SK-N-SH (cell line): Measurements from ENCODE around the gene SMYD3. TPM values are rescaled to one million over a fixed set of nuclear protein-coding genes. Genes with fewer than 3 reads are reported as not detected.

Experiments used
- CTCF ChIA-PET: fragments of 300-600, 350-600 bp; formaldehyde crosslinking; extraction: SDS; loops from one replicate; lab custom pipeline; 2021; lab: Yijun Ruan, JAX
- POLR2A ChIA-PET: fragments of 350-600 bp; sonication (Branson Sonifier 250); formaldehyde crosslinking; extraction: SDS; loops from one replicate; lab custom pipeline; 2020; ENCODE audit warnings: antibody characterized with exemption, inconsistent platforms; lab: Yijun Ruan, JAX
- DNase-seq: peaks from one replicate; pipeline ENCODE4 v3.0.0; 2012
- H2AFZ ChIP-seq: fragments of 200-600 bp; sonication (generic); 2 replicates; pipeline ENCODE4 v1.8.1; 2016; ENCODE audit warnings: antibody characterized with exemption, mild to moderate bottlenecking, low read depth
- H3F3A ChIP-seq: fragments of 200-600 bp; sonication (generic); replicated peaks from 2 replicates; pipeline ENCODE3; 2016; ENCODE audit warnings: antibody characterized with exemption, mild to moderate bottlenecking; ENCODE audit not compliant: insufficient read depth
- H3K27ac ChIP-seq, 2 experiments: fragments of 200-500 bp in 1 of 2; fragments of 200-600 bp in 1 of 2; sonication (Bioruptor generic) in 1 of 2; sonication (generic), shearing (Covaris generic) in 1 of 2; 2 replicates each; pipeline versions ENCODE4 v1.5.1 to v1.6.1; 2014 to 2016; ENCODE audit warnings: low read depth in 2 of 2, inconsistent platforms in 1 of 2, low read length in 1 of 2, mild to moderate bottlenecking in 1 of 2, mixed read lengths in 1 of 2
- H3K27me3 ChIP-seq: fragments of 200-600 bp; sonication (generic), shearing (Covaris generic); 2 replicates; pipeline ENCODE4 v1.6.1; 2016; ENCODE audit warnings: mixed run types; ENCODE audit not compliant: insufficient read depth
- H3K36me3 ChIP-seq, 2 experiments: fragments of 200-500 bp in 1 of 2; fragments of 200-600 bp in 1 of 2; sonication (Bioruptor generic) in 1 of 2; sonication (generic) in 1 of 2; replicated peaks in 1 of 2; 2 replicates each; pipeline versions ENCODE3 to v1.5.1; 2014 to 2016; ENCODE audit warnings: low read length in 1 of 2, mild to moderate bottlenecking in 1 of 2; ENCODE audit not compliant: insufficient read depth in 2 of 2, control insufficient read depth in 1 of 2
- H3K4me1 ChIP-seq, 2 experiments: fragments of 200-500 bp in 1 of 2; fragments of 200-600 bp in 1 of 2; sonication (Bioruptor generic) in 1 of 2; sonication (generic), shearing (Covaris generic) in 1 of 2; 2 replicates each; pipeline versions ENCODE4 v1.5.1 to v1.6.1; 2014 to 2016; ENCODE audit warnings: low read depth in 1 of 2, low read length in 1 of 2, mixed run types in 1 of 2; ENCODE audit not compliant: insufficient read depth in 2 of 2, control insufficient read depth in 1 of 2
- H3K4me2 ChIP-seq: fragments of 200-600 bp; sonication (generic), shearing (Covaris generic); 2 replicates; pipeline ENCODE4 v1.6.1; 2017; ENCODE audit warnings: mixed run types
- H3K4me3 ChIP-seq, 2 experiments: fragments of 200-500 bp in 1 of 2; fragments of 200-600 bp in 1 of 2; sonication (Bioruptor generic) in 1 of 2; sonication (generic), shearing (Covaris generic) in 1 of 2; 2 replicates each; pipeline versions ENCODE4 v1.5.1 to v1.8.1; 2014 to 2016; ENCODE audit warnings: low read depth in 2 of 2, inconsistent platforms in 1 of 2, low read length in 1 of 2, mild to moderate bottlenecking in 1 of 2, mixed read lengths in 1 of 2, moderate library complexity in 1 of 2
- H3K79me2 ChIP-seq: fragments of 200-600 bp; sonication (generic); 2 replicates; pipeline ENCODE4 v1.8.1; 2017; ENCODE audit warnings: mild to moderate bottlenecking; ENCODE audit not compliant: insufficient read depth
- H3K9ac ChIP-seq: fragments of 200-600 bp; sonication (generic); 2 replicates; pipeline ENCODE4 v1.6.1; 2017; ENCODE audit warnings: mixed run types
- H3K9me2 ChIP-seq: fragments of 200-600 bp; sonication (generic); 2 replicates; pipeline ENCODE4 v1.6.1; 2017; ENCODE audit warnings: mixed run types
- H3K9me3 ChIP-seq: fragments of 200-600 bp; sonication (generic); 2 replicates; pipeline ENCODE4 v1.6.1; 2017; ENCODE audit warnings: mixed run types, mild to moderate bottlenecking, moderate library complexity
- H4K20me1 ChIP-seq: fragments of 200-600 bp; sonication (generic); 2 replicates; pipeline ENCODE4 v1.6.1; 2017; ENCODE audit warnings: mild to moderate bottlenecking, mixed run types; ENCODE audit not compliant: insufficient read depth
- EP300 ChIP-seq, 2 experiments: IDR thresholded peaks; 2 replicates each; pipeline versions ENCODE4 v1.4.0 to v1.6.1; 2012; ENCODE audit warnings: borderline replicate concordance in 1 of 2, low read depth in 1 of 2, low read length in 1 of 2
- FOXJ3 ChIP-seq: sonication (generic); formaldehyde crosslinking; IDR thresholded peaks from 2 replicates; pipeline ENCODE4 v1.5.1; 2020; ENCODE audit warnings: mild to moderate bottlenecking, missing genetic modification reagents
- FOXM1 ChIP-seq: IDR thresholded peaks from 2 replicates; pipeline ENCODE4 v1.4.0; 2012; ENCODE audit warnings: low read depth, mild to moderate bottlenecking
- GATA2 ChIP-seq: sonication (generic); formaldehyde crosslinking; IDR thresholded peaks from 2 replicates; pipeline ENCODE4 v1.5.0; 2020; ENCODE audit warnings: mild to moderate bottlenecking, missing genetic modification reagents
- IRF3 ChIP-seq: fragments of 150-350 bp; IDR thresholded peaks from 2 replicates; pipeline ENCODE4 v1.6.1; 2016; ENCODE audit warnings: mild to moderate bottlenecking, low read depth, low read length
- JUND ChIP-seq: IDR thresholded peaks from 2 replicates; pipeline ENCODE4 v1.4.0; 2012
- MAX ChIP-seq: IDR thresholded peaks from 2 replicates; pipeline ENCODE4 v1.4.0; 2012; ENCODE audit warnings: low read depth
- NFIC ChIP-seq: IDR thresholded peaks from 2 replicates; pipeline ENCODE4 v1.4.0; 2012; ENCODE audit warnings: borderline replicate concordance
- PBX3 ChIP-seq: IDR thresholded peaks from 2 replicates; pipeline ENCODE4; 2012
- POLR2AphosphoS5 ChIP-seq: IDR thresholded peaks from 2 replicates; pipeline ENCODE4 v1.6.1; 2012; ENCODE audit warnings: low read depth, low read length
- RAD21 ChIP-seq: IDR thresholded peaks from 2 replicates; pipeline ENCODE4 v1.6.1; 2012; ENCODE audit warnings: mild to moderate bottlenecking, low read length
- TCF12 ChIP-seq: IDR thresholded peaks from 2 replicates; pipeline ENCODE4 v1.4.0; 2012
- ZBTB33 ChIP-seq: IDR thresholded peaks from 2 replicates; pipeline ENCODE4 v1.4.0; 2012; ENCODE audit warnings: low read depth, borderline replicate concordance
- WGBS: methylation state at CpG from one replicate; pipeline ENCODE4 v1.1.6; 2017; ENCODE audit warnings: low lambda C conversion rate; 5-methylcytosine and 5-hydroxymethylcytosine counted together
- polyA plus RNA-seq, 3 experiments: library from polyadenylated mRNA; depleted of rRNA; stranded (reverse); fragments of >200 nt; gene quantifications; 2 replicates each; pipeline ENCODE4 v1.2.3, GENCODE V29; 2012

SMYD3 gene
- polyA plus RNA-seq, 1 of the 3 experiments (the other 2 are of a cell fraction) = 31.4 TPM

GRCh38 chr1:245962453-245962852 is 544.6 kb downstream of the SMYD3 start (continued):
- no peak for TF ChIP-seq PBX3
- TF ChIP-seq FOXM1 = no peak
- TF ChIP-seq FOXJ3 = no peak
- TF ChIP-seq IRF3 = no peak

GRCh38 chr1:245961137-245961540 is 545.9 kb downstream of the SMYD3 start:
- 0 out of 2 replicates have a peak, but pooled peaks have one; percentile 6 for TF ChIP-seq JUND
- peak; percentile 83 for TF ChIP-seq TCF12
- TF ChIP-seq GATA2 (CRISPR knock-in tag) = no peak
- TF ChIP-seq FOXM1 = 0 out of 2 replicates have a peak, but pooled peaks have one; percentile 39
- no peak for TF ChIP-seq NFIC
- TF ChIP-seq ZBTB33 = no peak
- TF ChIP-seq POLR2AphosphoS5 = 0 out of 2 replicates have a peak, but pooled peaks have one; percentile 27
- no peak for TF ChIP-seq IRF3
- no peak for TF ChIP-seq RAD21
- TF ChIP-seq MAX = no peak
- peak; percentile 65 for TF ChIP-seq PBX3
- TF ChIP-seq EP300 (IDR thresholded peaks at IDR 0.05; ENCODE audit: borderline replicate concordance in 1 of 2, low read depth in 1 of 2, low read length in 1 of 2) = peak; percentile 36 to 69; a peak in 3 of 4 replicates
- Histone ChIP-seq H3K79me2 (no peaks in the 10 kb centered on the region), H3K27ac (peak overlapping the region; percentile 44 to 93; a peak in 3 of 4 replicates), H3K9ac (no peak overlapping the region), H3K4me1 (peaks cover 7 to 10% of the 10 kb centered on the region in 2 experiments; a peak in 2 of 4 replicates), H3F3A (no peaks in the 10 kb centered on the region), H3K27me3 (no peaks in the 10 kb centered on the region), H2AFZ (no peak overlapping the region), H3K36me3 (no peaks in the 10 kb centered on the region), H3K4me2 (no peak overlapping the region), H3K9me3 (no peaks in the 10 kb centered on the region), H4K20me1 (no peaks in the 10 kb centered on the region), H3K4me3 (no peak overlapping the region), H3K9me2 (no peaks in the 10 kb centered on the region)
- CTCF ChIA-PET = interaction anchor here (1.2 kb wide), 1 partner anchor 11 kb away, joined by 4 read pairs; no protein-coding TSS in a partner anchor
- POLR2A ChIA-PET = no interaction called here
- DNase-seq = no peak
- 70% methylated on average over 3 of the region's 3 CpGs for WGBS
